PFSK-1 (cell line): ENCODE results near the gene HPCAL1.

Experiments
- POLR2AphosphoS5 ChIP-seq: IDR thresholded peaks from 2 replicates; pipeline ENCODE4 v1.6.1; 2012; ENCODE audit warnings: low read depth, mild to moderate bottlenecking, control low read depth, low read length, moderate library complexity
- REST ChIP-seq, 2 experiments: IDR thresholded peaks; 2 replicates each; pipeline versions ENCODE4 v1.6.1 to v1.8.0; 2011 to 2012; ENCODE audit warnings: low read depth in 2 of 2, low read length in 2 of 2, control low read depth in 1 of 2, inconsistent platforms in 1 of 2, mild to moderate bottlenecking in 1 of 2, moderate library complexity in 1 of 2; ENCODE audit not compliant: insufficient read depth in 1 of 2
- SIN3A ChIP-seq: IDR thresholded peaks from 2 replicates; pipeline ENCODE4 v1.6.1; 2012; ENCODE audit warnings: mild to moderate bottlenecking, low read length, moderate library complexity, borderline replicate concordance; ENCODE audit not compliant: insufficient read depth

- TF ChIP-seq POLR2AphosphoS5: no peak
- no peak for TF ChIP-seq REST (IDR thresholded peaks at IDR 0.05; ENCODE audit: insufficient read depth in 1 of 2, low read depth in 2 of 2, low read length in 2 of 2)
- no peak for TF ChIP-seq SIN3A
These were observed 27.4 kb downstream of the HPCAL1 start for GRCh38 chr2:10329880-10330699.
